SK-N-SH (cell line): Measurements from ENCODE around the gene APEH.

Experiments
- REST ChIP-seq: IDR thresholded peaks from 2 replicates; pipeline ENCODE4 v1.6.1; 2012; ENCODE audit warnings: mild to moderate bottlenecking, low read depth, low read length, moderate library complexity
- SIN3A ChIP-seq: IDR thresholded peaks from 2 replicates; pipeline ENCODE4 v1.6.1; 2012; ENCODE audit warnings: low read depth, mild to moderate bottlenecking, low read length, moderate library complexity, borderline replicate concordance
- TAF1 ChIP-seq: IDR thresholded peaks from 2 replicates; pipeline ENCODE4 v1.6.1; 2012; ENCODE audit warnings: low read depth, mild to moderate bottlenecking, low read length, moderate library complexity, borderline replicate concordance
- TF ChIP-seq, protein P1 (sequence below): fragments of 200-600 bp; sonication (generic); IDR thresholded peaks from 2 replicates; pipeline ENCODE4 v1.6.1; 2017; ENCODE audit warnings: antibody characterized with exemption, mild to moderate bottlenecking, moderate library complexity
- TF ChIP-seq, protein P2 (sequence below): IDR thresholded peaks from 2 replicates; pipeline ENCODE4 v1.4.0; 2012; ENCODE audit warnings: low read depth
- TF ChIP-seq, protein P3 (sequence below): IDR thresholded peaks from 2 replicates; pipeline ENCODE4 v1.4.0; 2012; ENCODE audit warnings: low read depth, borderline replicate concordance

DNA sequence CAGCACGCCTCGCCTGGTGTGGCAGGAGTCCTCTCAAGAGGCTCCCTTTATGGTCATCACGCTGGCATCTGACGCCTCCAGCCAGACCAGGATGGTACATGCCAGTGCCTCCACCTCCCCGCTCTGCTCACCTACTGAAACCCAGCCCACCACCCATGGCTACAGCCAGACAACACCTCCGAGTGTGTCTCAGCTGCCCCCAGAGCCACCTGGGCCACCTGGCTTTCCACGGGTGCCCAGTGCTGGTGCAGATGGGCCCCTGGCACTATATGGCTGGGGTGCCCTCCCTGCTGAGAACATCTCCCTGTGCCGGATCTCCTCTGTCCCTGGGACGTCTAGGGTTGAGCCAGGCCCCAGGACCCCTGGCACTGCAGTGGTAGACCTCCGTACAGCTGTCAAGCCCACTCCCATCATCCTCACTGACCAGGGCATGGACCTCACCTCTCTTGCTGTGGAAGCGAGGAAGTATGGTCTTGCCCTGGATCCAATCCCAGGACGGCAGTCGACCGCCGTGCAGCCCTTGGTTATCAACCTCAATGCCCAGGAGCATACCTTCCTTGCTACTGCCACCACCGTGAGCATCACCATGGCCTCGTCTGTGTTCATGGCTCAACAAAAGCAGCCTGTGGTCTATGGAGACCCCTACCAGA is 19.9 kb upstream of the APEH start:
- TF ChIP-seq, protein P1, sequence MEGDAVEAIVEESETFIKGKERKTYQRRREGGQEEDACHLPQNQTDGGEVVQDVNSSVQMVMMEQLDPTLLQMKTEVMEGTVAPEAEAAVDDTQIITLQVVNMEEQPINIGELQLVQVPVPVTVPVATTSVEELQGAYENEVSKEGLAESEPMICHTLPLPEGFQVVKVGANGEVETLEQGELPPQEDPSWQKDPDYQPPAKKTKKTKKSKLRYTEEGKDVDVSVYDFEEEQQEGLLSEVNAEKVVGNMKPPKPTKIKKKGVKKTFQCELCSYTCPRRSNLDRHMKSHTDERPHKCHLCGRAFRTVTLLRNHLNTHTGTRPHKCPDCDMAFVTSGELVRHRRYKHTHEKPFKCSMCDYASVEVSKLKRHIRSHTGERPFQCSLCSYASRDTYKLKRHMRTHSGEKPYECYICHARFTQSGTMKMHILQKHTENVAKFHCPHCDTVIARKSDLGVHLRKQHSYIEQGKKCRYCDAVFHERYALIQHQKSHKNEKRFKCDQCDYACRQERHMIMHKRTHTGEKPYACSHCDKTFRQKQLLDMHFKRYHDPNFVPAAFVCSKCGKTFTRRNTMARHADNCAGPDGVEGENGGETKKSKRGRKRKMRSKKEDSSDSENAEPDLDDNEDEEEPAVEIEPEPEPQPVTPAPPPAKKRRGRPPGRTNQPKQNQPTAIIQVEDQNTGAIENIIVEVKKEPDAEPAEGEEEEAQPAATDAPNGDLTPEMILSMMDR, result no peak
- no peak for TF ChIP-seq REST
- TF ChIP-seq SIN3A, result no peak
- TF ChIP-seq, protein P2, sequence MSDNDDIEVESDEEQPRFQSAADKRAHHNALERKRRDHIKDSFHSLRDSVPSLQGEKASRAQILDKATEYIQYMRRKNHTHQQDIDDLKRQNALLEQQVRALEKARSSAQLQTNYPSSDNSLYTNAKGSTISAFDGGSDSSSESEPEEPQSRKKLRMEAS, result no peak
- no peak for TF ChIP-seq TAF1
- TF ChIP-seq, protein P3, sequence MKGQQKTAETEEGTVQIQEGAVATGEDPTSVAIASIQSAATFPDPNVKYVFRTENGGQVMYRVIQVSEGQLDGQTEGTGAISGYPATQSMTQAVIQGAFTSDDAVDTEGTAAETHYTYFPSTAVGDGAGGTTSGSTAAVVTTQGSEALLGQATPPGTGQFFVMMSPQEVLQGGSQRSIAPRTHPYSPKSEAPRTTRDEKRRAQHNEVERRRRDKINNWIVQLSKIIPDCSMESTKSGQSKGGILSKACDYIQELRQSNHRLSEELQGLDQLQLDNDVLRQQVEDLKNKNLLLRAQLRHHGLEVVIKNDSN, result no peak
